HG03442 (cell line): Measurements from ENCODE around the gene CEP131.
"Not testable (repeated sequence)": the region's sequence is repeated elsewhere in the genome, so short reads cannot be mapped to it uniquely, and the experiment has no call there.

ENCODE experiments used
- ATAC-seq: cut with Tn5 transposase; IDR thresholded peaks from one replicate; pipeline ENCODE4 v1.9.1; 2021; ENCODE audit warnings: mild to moderate bottlenecking, moderate library complexity; ENCODE audit not compliant: unreplicated experiment

CEP131 gene

DNA sequence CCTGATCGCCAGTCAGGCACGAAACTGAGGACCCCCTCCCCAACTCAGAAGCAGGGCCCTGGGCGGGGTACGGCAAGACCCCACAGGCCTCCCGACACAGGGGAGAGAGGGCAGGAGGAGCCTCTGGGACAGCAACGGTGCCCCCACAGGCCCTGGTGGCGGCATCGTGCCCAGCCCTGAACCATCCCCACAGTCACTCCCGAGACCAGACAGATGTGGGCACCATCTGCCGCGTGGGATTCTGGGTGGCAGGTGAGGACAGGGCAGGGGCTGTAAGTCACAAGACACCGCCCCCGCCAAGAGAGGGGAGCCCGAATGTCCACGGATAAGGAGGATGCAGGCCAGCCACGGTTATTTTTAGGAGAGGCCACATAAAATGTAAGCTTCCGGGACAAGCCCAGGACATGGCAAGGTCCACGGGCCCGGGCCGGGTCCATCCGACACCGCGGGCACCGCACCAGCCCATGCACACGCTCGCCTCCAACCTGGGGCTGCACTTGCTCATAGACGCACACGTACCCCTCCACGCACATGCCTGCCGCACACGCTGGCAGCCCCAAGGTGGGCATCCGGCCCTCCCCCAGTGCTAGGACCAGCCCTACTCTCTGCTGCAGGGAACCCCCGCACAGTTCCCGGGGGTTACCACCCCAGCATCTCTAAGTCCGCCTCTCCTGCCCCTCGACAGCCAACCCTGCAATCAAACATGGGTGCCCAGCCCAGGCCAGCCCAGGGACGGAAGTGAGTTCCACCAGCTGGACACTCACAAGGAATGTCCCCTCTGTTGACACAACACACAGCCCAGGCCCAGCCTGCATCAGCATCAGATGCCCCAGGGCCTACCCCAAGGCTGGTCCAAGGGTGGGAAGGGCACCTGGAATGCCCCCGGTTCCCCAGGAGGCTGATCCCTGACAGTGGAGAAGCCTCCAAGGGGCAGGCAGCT is 65.6 kb downstream of the CEP131 start:
- no peak for ATAC-seq

DNA sequence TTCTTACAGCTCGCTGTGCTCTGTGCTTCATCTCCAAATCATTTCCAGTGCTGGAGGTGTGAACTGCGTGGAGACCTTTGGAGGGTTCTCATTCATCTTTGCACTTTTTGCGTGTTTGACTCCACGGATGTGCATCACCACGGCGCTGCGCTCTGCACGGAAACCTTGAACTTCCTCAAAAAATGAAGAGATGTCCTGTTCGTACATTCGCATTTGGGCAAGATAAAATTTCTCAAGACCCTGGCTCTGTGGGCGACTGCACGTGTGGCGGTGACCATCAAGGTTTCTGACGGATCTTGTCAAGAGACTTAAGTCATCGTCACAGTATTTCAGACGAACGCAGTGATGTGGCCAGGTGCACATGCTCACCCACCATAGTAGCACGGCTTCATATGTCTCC is 67.8 kb downstream of the CEP131 start:
- no peak for ATAC-seq

DNA sequence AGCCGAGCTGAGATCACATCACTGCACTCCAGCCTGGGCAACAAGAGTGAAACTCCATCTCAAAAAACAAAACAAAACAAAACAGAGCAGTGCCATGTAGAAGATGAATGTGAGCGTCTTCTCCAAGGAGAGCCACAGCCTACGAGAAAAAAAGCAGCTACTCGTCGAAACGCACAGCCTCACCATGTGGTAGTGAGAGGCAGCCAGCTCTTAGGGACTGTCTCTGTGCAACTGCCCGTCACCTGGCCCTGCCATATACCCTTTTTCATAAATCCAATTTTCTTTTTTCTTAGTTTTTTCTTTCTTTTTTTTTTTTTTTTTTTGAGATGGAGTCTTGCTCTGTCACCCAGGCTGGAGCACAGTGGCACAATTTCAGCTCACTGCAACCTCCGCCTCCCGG is 68.7 kb downstream of the CEP131 start:
- not testable (repeated sequence) for ATAC-seq

DNA sequence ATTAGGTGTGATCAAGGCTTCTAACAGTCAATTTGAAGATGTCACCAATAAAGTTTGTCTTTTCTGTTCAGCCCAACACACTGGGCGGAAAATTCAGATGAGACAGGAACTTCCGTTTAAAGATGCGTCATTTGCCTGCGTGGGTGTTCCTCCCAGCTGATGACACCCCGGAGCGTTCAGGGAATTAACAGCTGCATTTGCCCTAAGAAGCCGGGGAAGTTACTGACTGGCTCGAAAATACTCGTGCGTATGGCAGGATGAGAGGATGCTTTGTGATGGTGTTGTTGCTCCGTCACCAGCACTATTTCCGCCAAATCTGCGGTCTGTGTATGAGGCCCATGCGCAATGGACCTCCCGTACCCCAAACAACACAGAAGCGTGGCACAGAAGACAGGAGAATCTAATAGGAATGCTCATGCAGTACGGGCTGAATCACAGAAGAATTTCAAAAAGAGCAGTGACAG is 69.4 kb downstream of the CEP131 start:
- ATAC-seq, result no peak

GRCh38 chr17:81152288-81152828 is 70.4 kb downstream of the CEP131 start:
- ATAC-seq, result no peak

DNA sequence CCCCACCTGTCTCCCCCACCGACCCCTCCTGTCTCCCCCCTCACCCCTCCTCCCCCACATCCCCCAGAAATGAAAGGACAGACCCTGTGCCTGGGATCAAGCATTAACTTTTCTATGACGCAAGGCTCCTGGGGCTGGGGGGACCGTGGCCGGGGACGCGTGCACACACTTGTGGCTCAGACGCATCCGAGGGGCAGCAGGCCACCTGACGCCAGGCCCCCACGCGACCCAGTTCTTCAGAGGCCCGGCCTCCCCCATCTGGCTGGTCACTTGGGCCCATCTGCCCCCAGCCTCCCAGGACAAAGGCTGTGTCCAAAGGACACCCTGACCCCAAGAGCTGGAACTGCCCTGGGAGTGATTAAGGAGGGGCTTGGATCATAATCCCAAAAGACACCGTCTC is 71.5 kb downstream of the CEP131 start:
- no peak for ATAC-seq

- ATAC-seq, result no peak
Measured at GRCh38 chr17:81150377-81151077, 72.2 kb downstream of the CEP131 start.

- ATAC-seq, result no peak
Measured at GRCh38 chr17:81148986-81149533, 73.7 kb downstream of the CEP131 start.

DNA sequence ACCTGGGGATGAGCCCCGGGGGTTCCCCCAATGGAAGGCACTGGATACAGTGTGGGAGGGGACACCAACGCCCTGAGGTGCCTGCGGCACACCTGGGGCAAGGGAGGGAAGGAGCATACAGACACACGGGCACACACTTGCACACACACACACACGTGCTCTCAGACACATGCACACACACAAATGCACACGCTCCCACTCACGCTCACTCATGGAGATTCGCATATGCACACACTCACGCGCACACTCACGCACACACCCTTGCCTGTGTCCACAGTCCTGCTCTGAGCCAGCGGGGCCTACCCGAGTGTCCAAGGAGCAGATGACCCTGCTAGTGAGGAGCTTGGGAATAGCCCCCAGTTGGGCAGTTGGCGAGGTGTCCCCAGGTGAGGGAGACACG is 74.2 kb downstream of the CEP131 start:
- no peak for ATAC-seq

GRCh38 chr17:81147701-81148100 is 75.1 kb downstream of the CEP131 start:
- ATAC-seq, result no peak

- not testable (repeated sequence) for ATAC-seq
Measured at GRCh38 chr17:81146208-81146607, 76.6 kb downstream of the CEP131 start.

DNA sequence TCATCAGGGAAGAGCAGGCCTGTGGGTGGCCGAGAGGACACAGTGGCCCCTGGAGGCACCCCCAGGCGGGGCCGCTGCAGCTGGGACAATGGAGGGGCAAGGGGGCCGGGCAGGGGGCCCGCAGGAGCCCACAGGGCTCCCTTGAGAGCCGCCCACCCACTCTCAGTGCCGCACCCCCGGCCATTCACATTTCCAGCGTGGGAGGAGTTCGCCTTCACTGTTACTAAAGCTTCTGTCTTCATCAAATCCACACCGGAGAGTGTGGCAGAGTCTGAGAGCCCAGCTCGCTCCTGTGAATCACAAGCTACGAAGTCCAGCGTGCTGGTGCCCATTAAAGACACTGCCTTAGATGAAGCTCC is 78.4 kb downstream of the CEP131 start:
- no peak for ATAC-seq

- ATAC-seq, result no peak
Measured at GRCh38 chr17:81143717-81144422, 78.9 kb downstream of the CEP131 start.

DNA sequence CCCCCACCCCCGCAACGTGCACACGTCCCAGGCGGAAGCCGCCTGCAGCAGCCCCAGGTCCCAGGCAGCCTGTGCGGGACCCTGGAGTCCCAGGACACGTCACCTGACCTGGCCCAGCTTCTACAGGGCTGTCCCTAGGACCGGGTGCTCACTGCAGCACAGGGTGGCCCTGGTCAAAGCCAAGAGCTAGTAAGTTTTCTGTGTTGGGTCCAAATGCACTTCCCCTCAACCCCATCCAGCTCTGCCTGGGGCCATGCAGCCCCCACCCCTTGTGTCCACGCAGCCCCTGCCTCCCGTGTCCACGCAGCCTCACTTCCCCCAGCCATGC is 79.6 kb downstream of the CEP131 start:
- ATAC-seq, result no peak

- ATAC-seq, result no peak
Measured at GRCh38 chr17:81142301-81143199, 80.2 kb downstream of the CEP131 start.

DNA sequence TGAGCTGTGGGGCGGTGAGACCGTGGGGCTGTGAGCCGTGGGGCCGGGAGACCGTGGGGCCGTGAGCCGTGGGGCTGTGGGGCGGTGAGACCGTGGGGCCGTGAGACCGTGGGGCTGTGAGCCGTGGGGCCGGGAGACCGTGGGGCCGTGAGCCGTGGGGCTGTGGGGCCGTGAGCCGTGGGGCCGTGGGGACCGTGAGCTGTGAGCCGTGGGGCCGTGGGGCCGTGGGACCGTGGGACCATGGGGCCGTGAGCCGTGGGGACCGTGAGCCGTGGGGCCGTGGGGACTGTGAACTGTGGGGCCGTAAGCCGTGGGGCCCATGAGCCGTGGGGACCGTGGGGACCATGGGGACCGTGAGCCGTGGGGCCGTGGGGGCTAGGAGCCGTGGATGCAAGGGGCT is 82.1 kb downstream of the CEP131 start:
- ATAC-seq, result no peak

DNA sequence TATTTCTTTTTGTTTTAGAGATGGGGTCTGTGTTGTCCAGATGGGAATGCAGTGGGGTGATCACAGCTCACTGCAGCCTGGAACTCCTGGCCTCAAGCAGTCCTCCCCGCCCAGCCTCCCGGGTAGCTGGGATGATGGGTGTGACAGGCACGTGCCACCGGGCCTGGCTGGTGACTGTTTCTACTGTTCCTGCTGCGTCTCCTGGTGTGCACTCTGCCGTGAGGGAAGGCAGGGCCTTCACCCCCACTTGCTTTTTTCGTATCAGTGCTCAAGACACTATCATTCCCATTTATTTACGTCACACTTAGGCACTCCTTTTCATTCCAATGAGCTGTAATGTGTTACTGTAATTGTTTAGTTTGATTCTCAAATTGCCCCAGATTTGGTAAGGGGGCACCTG is 82.7 kb downstream of the CEP131 start:
- ATAC-seq, result no peak
